Natural killer cell (primary cell): ENCODE data around the gene NLRP8. TPM values are rescaled to one million over a fixed set of nuclear protein-coding genes. Genes with fewer than 3 reads are reported as not detected.

ENCODE experiments used
- ATAC-seq, 3 donors: fragments of 150-1000 bp in 2 of 3; fragments of 200-7000 bp in 1 of 3; cut with Tn5 transposase; 1 replicate in 1 of 3; 2 replicates in 2 of 3; pipeline ENCODE4 v1.10.0; 2021; ENCODE audit warnings: mild to moderate bottlenecking in 2 of 3, moderate library complexity in 2 of 3
- DNase-seq, 2 donors: peaks; one replicate each; pipeline versions ENCODE4 v3.0.0 to v3.0.0-alpha.2; 2013 to 2021; ENCODE audit warnings: mixed read lengths in 1 of 2
- H3K27ac ChIP-seq: one replicate; pipeline ENCODE4 v1.5.1; 2013; ENCODE audit warnings: mild to moderate bottlenecking, low read length
- H3K27me3 ChIP-seq: one replicate; pipeline ENCODE4 v1.6.1; 2013; ENCODE audit warnings: low read length; ENCODE audit not compliant: control insufficient read depth, insufficient read depth
- H3K36me3 ChIP-seq: one replicate; pipeline ENCODE4 v1.6.1; 2013; ENCODE audit warnings: low read length; ENCODE audit not compliant: control insufficient read depth, insufficient read depth
- H3K4me1 ChIP-seq: one replicate; pipeline ENCODE4 v1.6.1; 2013; ENCODE audit warnings: low read length; ENCODE audit not compliant: control insufficient read depth, insufficient read depth
- H3K4me3 ChIP-seq: one replicate; pipeline ENCODE4 v1.5.1; 2013; ENCODE audit warnings: low read length
- H3K9me3 ChIP-seq: one replicate; pipeline ENCODE4 v1.6.1; 2013; ENCODE audit warnings: low read length; ENCODE audit not compliant: control insufficient read depth, insufficient read depth
- H3K27ac Mint-ChIP-seq, 2 donors: one replicate each; pipeline ENCODE4 v1.8.0; 2022; ENCODE audit warnings: mild to moderate bottlenecking in 2 of 2, mixed read lengths in 2 of 2, moderate library complexity in 1 of 2
- H3K27me3 Mint-ChIP-seq, 2 donors: one replicate each; pipeline ENCODE4 v1.8.0; 2022; ENCODE audit warnings: low read depth in 2 of 2, mixed read lengths in 2 of 2
- H3K36me3 Mint-ChIP-seq: one replicate; pipeline ENCODE4 v1.8.0; 2022; ENCODE audit warnings: mixed read lengths
- H3K4me1 Mint-ChIP-seq, 2 donors: one replicate each; pipeline ENCODE4 v1.8.0; 2022; ENCODE audit warnings: mixed read lengths in 2 of 2
- H3K4me3 Mint-ChIP-seq: one replicate; pipeline ENCODE4 v1.8.0; 2022; ENCODE audit warnings: mild to moderate bottlenecking, moderate library complexity, mixed read lengths
- H3K9me3 Mint-ChIP-seq, 2 donors: one replicate each; pipeline ENCODE4 v1.8.0; 2022; ENCODE audit warnings: mixed read lengths in 2 of 2
- CTCF ChIP-seq: fragments of 200-600 bp; IDR thresholded peaks from one replicate; pipeline ENCODE4 v1.8.0; 2022; ENCODE audit warnings: antibody characterized with exemption
- WGBS: methylation state at CpG from one replicate; pipeline ENCODE4 v1.1.7; 2013; ENCODE audit warnings: missing lambda C conversion rate; ENCODE audit not compliant: insufficient coverage; 5-methylcytosine and 5-hydroxymethylcytosine counted together
- intact Hi-C: fragments of 100-400 bp; cut with micrococcal nuclease; formaldehyde crosslinking; loops from one replicate; pipeline ENCODE4 v1.14.2; 2022
- total RNA-seq, 4 donors: library from RNA; stranded (reverse); fragments of 120-200 nt in 1 of 4; gene quantifications; one replicate each; pipeline versions ENCODE4 v1.2.3 to v1.2.4, GENCODE V29; 2013 to 2022

Gene NLRP8
- total RNA-seq, 3 donors from 2014 or later (not counting 1 experiment from before 2014, with no cell fraction given): not detected

GRCh38 chr19:55930996-55931515 lies 16.6 kb upstream of the NLRP8 start:
- Mint-ChIP-seq H3K27me3 (no peaks in the 10 kb centered on the region), H3K9me3 (peaks cover 5% of the 10 kb centered on the region in 2 donors), H3K27ac (no peak overlapping the region), H3K36me3 (peaks cover 6% of the 10 kb centered on the region), H3K4me1 (no peaks in the 10 kb centered on the region), H3K4me3 (no peak overlapping the region)
- H3K4me3 ChIP-seq: no peak overlapping the region
- intact Hi-C loops: no loop called here
- no peak overlapping the region for H3K27ac ChIP-seq
- DNase-seq (no peak), ATAC-seq (no peak)
- TF ChIP-seq CTCF: no peak
- WGBS: 87% methylated on average over 14 of the region's 14 CpGs
- no peaks in the 10 kb centered on the region for H3K27me3 ChIP-seq
- no peaks in the 10 kb centered on the region for H3K9me3 ChIP-seq
- H3K4me1 ChIP-seq: no peaks in the 10 kb centered on the region
- H3K36me3 ChIP-seq: no peaks in the 10 kb centered on the region

GRCh38 chr19:55931936-55932386 lies 15.7 kb upstream of the NLRP8 start, which contains the start of gene NLRP13:
Gene NLRP13 (minus strand): TSS chr19:55932336. CDS start chr19:55932311, 25 bp downstream.
- no peak for TF ChIP-seq CTCF
- H3K27ac ChIP-seq: no peak within 1 kb of the TSS
- ATAC-seq (no peak), DNase-seq (no peak)
- intact Hi-C loops: no loop called here
- Mint-ChIP-seq H3K27me3 (no peaks in the 10 kb centered on the region), H3K4me3 (no peak within 1 kb of the TSS), H3K27ac (no peak within 1 kb of the TSS), H3K36me3 (peaks cover 6% of the 10 kb centered on the region), H3K4me1 (no peaks in the 10 kb centered on the region), H3K9me3 (peaks cover 5% of the 10 kb centered on the region in 2 donors)
- H3K4me3 ChIP-seq: no peak within 1 kb of the TSS
- H3K27me3 ChIP-seq: no peaks in the 10 kb centered on the region
- WGBS: 92% methylated on average over 8 of the region's 8 CpGs
- H3K36me3 ChIP-seq: no peaks in the 10 kb centered on the region
- no peaks in the 10 kb centered on the region for H3K4me1 ChIP-seq
- H3K9me3 ChIP-seq: no peaks in the 10 kb centered on the region

GRCh38 chr19:55935206-55935605 lies 12.4 kb upstream of the NLRP8 start:
- no peak overlapping the region for H3K27ac ChIP-seq
- ATAC-seq: no peak
- no peaks in the 10 kb centered on the region for H3K4me1 Mint-ChIP-seq
- no peaks in the 10 kb centered on the region for H3K36me3 ChIP-seq
- H3K4me3 ChIP-seq: no peak overlapping the region
- H3K27ac Mint-ChIP-seq: no peak overlapping the region
- no peak overlapping the region for H3K4me3 Mint-ChIP-seq
- 73% methylated on average over 8 of the region's 9 CpGs for WGBS
- H3K9me3 Mint-ChIP-seq: peaks cover 5% of the 10 kb centered on the region in 2 donors
- no peaks in the 10 kb centered on the region for H3K36me3 Mint-ChIP-seq
- no peaks in the 10 kb centered on the region for H3K27me3 ChIP-seq
- no peaks in the 10 kb centered on the region for H3K4me1 ChIP-seq
- H3K9me3 ChIP-seq: no peaks in the 10 kb centered on the region
- no peak for DNase-seq
- TF ChIP-seq CTCF: no peak
- H3K27me3 Mint-ChIP-seq: no peaks in the 10 kb centered on the region
- intact Hi-C loops: no loop called here

GRCh38 chr19:55939206-55939605 lies 8.4 kb upstream of the NLRP8 start:
- H3K27me3 ChIP-seq: no peaks in the 10 kb centered on the region
- intact Hi-C loops: no loop called here
- no peaks in the 10 kb centered on the region for H3K9me3 ChIP-seq
- no peak overlapping the region for H3K4me3 ChIP-seq
- Mint-ChIP-seq H3K36me3 (no peaks in the 10 kb centered on the region), H3K27ac (no peak overlapping the region), H3K27me3 (no peaks in the 10 kb centered on the region), H3K4me1 (no peaks in the 10 kb centered on the region), H3K9me3 (peaks cover 9 to 12% of the 10 kb centered on the region in 2 donors), H3K4me3 (no peak overlapping the region)
- H3K4me1 ChIP-seq: no peaks in the 10 kb centered on the region
- DNase-seq (no peak), ATAC-seq (no peak)
- H3K36me3 ChIP-seq: no peaks in the 10 kb centered on the region
- no peak for TF ChIP-seq CTCF
- 62% methylated on average over 7 of the region's 7 CpGs for WGBS
- no peak overlapping the region for H3K27ac ChIP-seq
